Activated naive CD8-positive, alpha-beta T cell (primary cell): Measurements from ENCODE around the gene BACH2.
"Not testable (repeated sequence)": the region's sequence is repeated elsewhere in the genome, so short reads cannot be mapped to it uniquely, and the experiment has no call there.

Source experiments
- H3K27ac Mint-ChIP-seq: one replicate; pipeline ENCODE4 v1.8.0; 2021; ENCODE audit warnings: mixed read lengths
- H3K27me3 Mint-ChIP-seq: one replicate; pipeline ENCODE4 v1.8.0; 2021; ENCODE audit warnings: mixed read lengths
- H3K36me3 Mint-ChIP-seq: one replicate; pipeline ENCODE4 v1.8.0; 2021; ENCODE audit warnings: mixed read lengths
- H3K4me1 Mint-ChIP-seq: one replicate; pipeline ENCODE4 v1.8.0; 2021; ENCODE audit warnings: low read depth, mixed read lengths
- H3K4me3 Mint-ChIP-seq: one replicate; pipeline ENCODE4 v1.8.0; 2021; ENCODE audit warnings: mild to moderate bottlenecking, mixed read lengths
- H3K9me3 Mint-ChIP-seq: one replicate; pipeline ENCODE4 v1.8.0; 2021; ENCODE audit warnings: low read depth, mixed read lengths

BACH2 gene

GRCh38 chr6:90039911-90040310, 256.7 kb downstream of the BACH2 start:
- H3K36me3 Mint-ChIP-seq = peaks cover 26% of the 10 kb centered on the region
- no peaks in the 10 kb centered on the region for H3K27me3 Mint-ChIP-seq
- no peaks in the 10 kb centered on the region for H3K9me3 Mint-ChIP-seq
- no peak overlapping the region for H3K4me3 Mint-ChIP-seq
- H3K27ac Mint-ChIP-seq = no peak overlapping the region
- H3K4me1 Mint-ChIP-seq = peaks cover 53% of the 10 kb centered on the region

GRCh38 chr6:90038961-90039653, 257.5 kb downstream of the BACH2 start:
- Mint-ChIP-seq H3K27ac (peak overlapping the region; percentile 50), H3K9me3 (no peaks in the 10 kb centered on the region), H3K36me3 (peaks cover 29% of the 10 kb centered on the region), H3K4me1 (peaks cover 58% of the 10 kb centered on the region), H3K4me3 (no peak overlapping the region), H3K27me3 (no peaks in the 10 kb centered on the region)

DNA sequence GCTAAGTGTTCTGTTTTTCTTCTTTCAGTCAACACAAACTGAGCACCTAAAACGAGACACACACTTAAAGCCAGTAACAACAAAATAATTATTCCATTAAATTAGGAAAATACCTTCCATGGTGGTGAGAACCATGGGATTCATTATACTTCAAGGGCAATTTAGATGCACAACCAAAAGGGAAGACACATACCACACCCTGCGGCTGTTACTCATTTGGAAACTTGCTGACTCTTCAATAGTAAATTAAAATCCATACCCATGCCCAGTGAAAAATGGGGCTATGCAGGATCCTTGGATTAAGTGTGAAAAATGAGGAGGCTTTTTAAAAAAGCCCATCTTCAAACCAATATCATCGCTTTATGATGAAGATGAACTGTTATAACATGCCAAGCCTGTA, 259.7 kb downstream of the BACH2 start:
- Mint-ChIP-seq H3K4me1 (peaks cover 71% of the 10 kb centered on the region), H3K9me3 (no peaks in the 10 kb centered on the region), H3K4me3 (peak overlapping the region; percentile 44), H3K27me3 (no peaks in the 10 kb centered on the region), H3K27ac (peak overlapping the region; percentile 86), H3K36me3 (peaks cover 35% of the 10 kb centered on the region)

DNA sequence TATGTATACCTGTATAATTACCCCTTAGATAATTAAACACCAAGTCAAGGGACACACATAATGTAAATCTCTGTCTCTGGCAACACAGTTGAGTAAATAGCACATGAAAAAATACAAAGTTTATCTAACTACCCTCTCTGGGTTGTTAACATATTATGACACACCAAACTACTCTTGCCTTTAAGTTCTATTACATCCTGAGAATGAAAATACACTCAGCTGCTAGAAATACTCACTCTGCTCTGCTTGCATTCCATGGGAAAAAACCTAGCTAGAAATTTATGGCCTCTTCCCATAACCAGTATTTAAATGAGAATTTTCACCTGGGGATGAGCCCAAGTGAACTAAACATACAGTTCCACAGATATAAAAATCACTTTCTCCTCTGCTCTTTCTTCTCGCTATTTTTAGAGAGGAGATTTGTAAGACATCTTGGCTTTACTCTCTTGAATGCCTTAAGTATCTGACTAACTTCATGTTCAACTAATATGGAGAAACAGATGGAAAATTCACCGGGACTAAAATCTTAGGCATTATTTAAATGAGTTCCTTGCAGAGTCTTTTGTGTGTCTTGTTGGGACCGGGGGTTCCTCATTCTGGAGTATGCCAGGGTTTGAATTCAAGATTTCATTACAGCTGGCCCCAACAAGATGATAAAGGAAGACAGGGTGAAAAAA, 261.5 kb downstream of the BACH2 start:
- peaks cover 78% of the 10 kb centered on the region for H3K4me1 Mint-ChIP-seq
- peaks cover 36% of the 10 kb centered on the region for H3K36me3 Mint-ChIP-seq
- H3K4me3 Mint-ChIP-seq = peak overlapping the region; percentile 8
- peak overlapping the region; percentile 86 for H3K27ac Mint-ChIP-seq
- no peaks in the 10 kb centered on the region for H3K9me3 Mint-ChIP-seq
- no peaks in the 10 kb centered on the region for H3K27me3 Mint-ChIP-seq

DNA sequence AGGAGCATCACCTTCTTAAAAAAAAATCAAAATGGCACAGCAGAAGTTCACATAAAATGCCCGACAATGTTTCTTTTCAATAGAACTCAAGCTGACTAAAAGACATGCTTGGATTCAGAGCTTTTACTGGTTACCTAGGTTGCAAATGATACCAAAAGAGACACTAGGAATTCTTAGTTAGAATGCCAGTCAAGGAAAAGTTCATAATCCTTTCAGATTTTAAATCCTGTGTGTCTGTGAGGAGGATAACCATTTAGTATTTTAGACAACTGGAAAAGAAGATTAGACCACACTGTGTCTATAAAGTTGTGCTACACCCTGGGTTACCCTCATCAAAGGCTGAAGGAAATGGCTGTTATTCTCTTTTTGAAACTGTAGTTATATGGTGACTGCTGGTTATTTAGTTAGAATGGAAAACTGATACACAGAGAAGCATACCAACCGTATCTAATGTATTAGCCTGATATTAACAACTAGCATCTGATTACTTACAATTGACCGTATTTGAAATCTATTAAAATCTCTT, 262.8 kb downstream of the BACH2 start:
- Mint-ChIP-seq H3K4me3 (no peak overlapping the region), H3K4me1 (peaks cover 84% of the 10 kb centered on the region), H3K9me3 (no peaks in the 10 kb centered on the region), H3K27me3 (no peaks in the 10 kb centered on the region), H3K27ac (peak overlapping the region; percentile 18), H3K36me3 (peaks cover 36% of the 10 kb centered on the region)

DNA sequence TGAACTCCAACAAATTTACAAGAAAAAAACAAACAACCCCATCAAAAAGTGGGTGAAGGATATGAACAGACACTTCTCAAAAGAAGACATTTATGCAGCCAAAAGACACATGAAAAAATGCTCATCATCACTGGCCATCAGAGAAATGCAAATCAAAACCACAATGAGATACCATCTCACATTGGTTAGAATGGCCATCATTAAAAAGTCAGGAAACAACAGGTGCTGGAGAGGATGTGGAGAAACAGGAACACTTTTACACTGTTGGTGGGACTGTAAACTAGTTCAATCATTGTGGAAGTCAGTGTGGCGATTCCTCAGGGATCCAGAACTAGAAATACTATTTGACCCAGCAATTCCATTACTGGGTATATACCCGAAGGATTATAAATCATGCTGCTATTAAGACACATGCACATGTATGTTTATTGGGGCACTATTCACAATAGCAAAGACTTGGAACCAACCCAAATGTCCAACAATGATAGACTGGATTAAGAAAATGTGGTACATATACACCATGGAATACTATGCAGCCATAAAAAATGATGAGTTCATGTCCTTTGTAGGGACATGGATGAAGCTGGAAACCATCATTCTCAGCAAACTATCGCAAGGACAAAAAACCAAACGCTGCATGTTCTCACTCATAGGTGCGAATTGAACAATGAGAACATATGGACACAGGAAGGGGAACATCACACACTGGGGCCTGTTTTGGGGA, 264.0 kb downstream of the BACH2 start:
- not testable (repeated sequence) for H3K4me3 Mint-ChIP-seq, H3K9me3 Mint-ChIP-seq, H3K27ac Mint-ChIP-seq, H3K27me3 Mint-ChIP-seq
- peaks cover 38% of the 10 kb centered on the region for H3K36me3 Mint-ChIP-seq
- peaks cover 84% of the 10 kb centered on the region for H3K4me1 Mint-ChIP-seq

DNA sequence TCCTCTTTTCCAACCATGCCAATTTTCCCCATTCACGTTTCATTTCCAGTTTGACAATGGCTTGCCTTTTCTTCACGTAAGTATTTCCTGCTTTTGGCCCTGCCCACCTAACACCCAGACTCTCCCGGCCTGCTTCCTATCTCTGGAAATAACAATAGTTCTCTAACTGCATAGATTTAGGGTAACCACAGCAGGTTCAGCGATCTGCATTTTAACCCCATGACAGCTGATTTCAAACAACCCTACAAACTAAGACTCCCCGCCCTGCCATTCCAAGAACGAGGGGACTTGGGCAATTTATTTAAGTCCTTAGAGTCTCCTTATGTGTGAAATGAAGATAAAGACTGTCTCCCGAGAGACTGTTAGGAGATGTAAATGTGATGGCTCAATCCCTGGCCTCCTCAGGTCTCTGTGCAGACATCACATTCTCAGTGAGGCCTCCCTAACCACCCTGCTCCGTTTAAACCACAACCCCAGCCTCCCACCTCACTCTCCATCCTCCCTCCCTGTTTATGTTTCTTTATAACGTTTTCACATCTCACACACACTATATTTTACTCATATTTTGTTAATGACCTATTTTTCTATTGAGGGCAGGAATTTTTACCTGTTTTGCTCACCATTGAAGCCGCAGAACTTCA, 267.5 kb downstream of the BACH2 start:
- peak overlapping the region; percentile 98 for H3K27ac Mint-ChIP-seq
- H3K27me3 Mint-ChIP-seq = no peaks in the 10 kb centered on the region
- H3K4me1 Mint-ChIP-seq = peaks cover 86% of the 10 kb centered on the region
- peaks cover 40% of the 10 kb centered on the region for H3K36me3 Mint-ChIP-seq
- no peaks in the 10 kb centered on the region for H3K9me3 Mint-ChIP-seq
- H3K4me3 Mint-ChIP-seq = peak overlapping the region; percentile 30

- Mint-ChIP-seq H3K9me3 (no peaks in the 10 kb centered on the region), H3K27me3 (no peaks in the 10 kb centered on the region), H3K4me1 (peaks cover 87% of the 10 kb centered on the region), H3K4me3 (peak overlapping the region; percentile 75), H3K36me3 (peaks cover 39% of the 10 kb centered on the region), H3K27ac (peak overlapping the region; percentile 98)
Observed at GRCh38 chr6:90028066-90028778, 268.4 kb downstream of the BACH2 start.

GRCh38 chr6:90026216-90026615, 270.4 kb downstream of the BACH2 start:
- peak overlapping the region; percentile 71 for H3K4me3 Mint-ChIP-seq
- peaks cover 90% of the 10 kb centered on the region for H3K4me1 Mint-ChIP-seq
- H3K27ac Mint-ChIP-seq = peak overlapping the region; percentile 98
- no peaks in the 10 kb centered on the region for H3K9me3 Mint-ChIP-seq
- H3K36me3 Mint-ChIP-seq = peaks cover 37% of the 10 kb centered on the region
- no peaks in the 10 kb centered on the region for H3K27me3 Mint-ChIP-seq

DNA sequence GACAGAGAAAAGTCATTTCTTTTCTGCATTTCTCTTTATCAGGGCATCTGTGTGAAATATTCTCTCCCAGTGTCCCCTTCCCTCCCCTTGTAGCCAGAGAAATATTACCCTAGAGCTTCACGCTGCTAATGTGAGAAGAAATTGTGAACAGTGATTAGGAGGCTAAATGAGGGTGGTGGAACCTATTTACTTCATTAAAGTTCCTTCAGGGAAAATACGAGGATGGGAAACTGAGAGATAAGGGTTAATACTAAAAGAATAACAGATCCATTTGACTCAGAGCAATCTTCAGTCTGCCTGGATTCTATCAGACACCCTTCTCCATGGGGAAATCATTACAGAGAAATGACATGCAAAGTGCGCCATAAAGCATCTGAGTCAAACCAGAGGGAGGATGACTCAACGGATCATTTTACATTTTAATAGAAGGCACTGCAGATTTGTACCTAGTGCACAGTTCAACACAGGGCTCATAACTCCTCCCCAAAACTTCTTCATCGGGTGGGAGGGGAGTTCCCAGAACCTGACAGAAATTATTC, 271.1 kb downstream of the BACH2 start:
- Mint-ChIP-seq H3K27ac (peak overlapping the region; percentile 98), H3K27me3 (no peaks in the 10 kb centered on the region), H3K36me3 (peaks cover 38% of the 10 kb centered on the region), H3K4me1 (peaks cover 94% of the 10 kb centered on the region), H3K9me3 (no peaks in the 10 kb centered on the region), H3K4me3 (peak overlapping the region; percentile 71)

DNA sequence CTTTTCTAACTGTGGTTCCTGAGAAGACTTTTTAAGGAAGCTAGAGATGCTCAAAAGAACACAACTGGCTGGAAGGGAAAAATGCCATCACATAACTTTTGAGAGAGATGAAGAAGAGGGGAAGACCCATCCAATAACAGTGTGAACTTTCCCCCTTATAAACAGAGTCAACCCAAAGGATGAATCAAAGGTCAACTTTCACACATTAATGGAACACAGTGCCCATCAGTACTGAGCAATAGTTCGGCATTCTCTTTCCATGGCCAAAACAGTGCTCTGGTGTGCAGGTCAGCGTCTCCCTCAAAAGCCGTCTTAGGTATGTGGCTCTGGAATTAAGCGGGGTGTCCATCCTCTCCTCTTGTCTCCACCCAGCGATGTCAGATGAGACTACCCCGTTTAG, 272.0 kb downstream of the BACH2 start:
- Mint-ChIP-seq H3K9me3 (no peaks in the 10 kb centered on the region), H3K4me1 (peaks cover 93% of the 10 kb centered on the region), H3K27ac (peak overlapping the region; percentile 98), H3K27me3 (no peaks in the 10 kb centered on the region), H3K36me3 (peaks cover 37% of the 10 kb centered on the region), H3K4me3 (peak overlapping the region; percentile 24)

- peaks cover 87% of the 10 kb centered on the region for H3K4me1 Mint-ChIP-seq
- H3K27me3 Mint-ChIP-seq = no peaks in the 10 kb centered on the region
- peaks cover 41% of the 10 kb centered on the region for H3K36me3 Mint-ChIP-seq
- no peak overlapping the region for H3K4me3 Mint-ChIP-seq
- no peaks in the 10 kb centered on the region for H3K9me3 Mint-ChIP-seq
- H3K27ac Mint-ChIP-seq = peak overlapping the region; percentile 66
Observed at GRCh38 chr6:90021711-90022110, 274.9 kb downstream of the BACH2 start.

- H3K4me1 Mint-ChIP-seq = peaks cover 83% of the 10 kb centered on the region
- H3K9me3 Mint-ChIP-seq = no peaks in the 10 kb centered on the region
- peak overlapping the region; percentile 54 for H3K27ac Mint-ChIP-seq
- H3K4me3 Mint-ChIP-seq = no peak overlapping the region
- no peaks in the 10 kb centered on the region for H3K27me3 Mint-ChIP-seq
- H3K36me3 Mint-ChIP-seq = peaks cover 41% of the 10 kb centered on the region
Observed at GRCh38 chr6:90020746-90021145, 275.9 kb downstream of the BACH2 start.

- Mint-ChIP-seq H3K36me3 (peaks cover 36% of the 10 kb centered on the region), H3K27me3 (no peaks in the 10 kb centered on the region), H3K4me3 (no peak overlapping the region), H3K9me3 (no peaks in the 10 kb centered on the region), H3K27ac (peak overlapping the region; percentile 58), H3K4me1 (peaks cover 74% of the 10 kb centered on the region)
Observed at GRCh38 chr6:90019216-90019615, 277.4 kb downstream of the BACH2 start.
